ENCODE results near the gene CFAP97.
"Not testable (repeated sequence)": the region's sequence is repeated elsewhere in the genome, so short reads cannot be mapped to it uniquely, and the experiment has no call there.

Gene CFAP97

DNA sequence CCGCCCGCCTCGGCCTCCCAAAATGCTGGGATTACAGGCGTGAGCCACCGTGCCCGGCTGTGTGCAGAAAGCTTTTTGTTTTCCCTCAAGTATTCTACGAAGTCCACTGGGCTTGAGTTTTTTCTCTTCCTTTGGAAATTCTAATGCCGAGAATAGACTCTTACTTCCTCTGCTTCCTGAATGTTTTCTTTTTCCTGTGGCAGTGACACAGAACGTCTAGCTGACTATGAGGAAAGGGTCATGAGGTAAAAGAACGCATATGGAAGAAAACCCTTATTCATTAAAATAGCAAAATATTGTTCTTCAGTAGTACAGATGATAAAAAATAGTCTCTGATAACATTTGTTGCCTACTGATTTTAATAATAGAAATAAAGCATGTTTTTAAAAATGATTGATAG lies 65.6 kb downstream of the CFAP97 start:
- no peak for DNase-seq

DNA sequence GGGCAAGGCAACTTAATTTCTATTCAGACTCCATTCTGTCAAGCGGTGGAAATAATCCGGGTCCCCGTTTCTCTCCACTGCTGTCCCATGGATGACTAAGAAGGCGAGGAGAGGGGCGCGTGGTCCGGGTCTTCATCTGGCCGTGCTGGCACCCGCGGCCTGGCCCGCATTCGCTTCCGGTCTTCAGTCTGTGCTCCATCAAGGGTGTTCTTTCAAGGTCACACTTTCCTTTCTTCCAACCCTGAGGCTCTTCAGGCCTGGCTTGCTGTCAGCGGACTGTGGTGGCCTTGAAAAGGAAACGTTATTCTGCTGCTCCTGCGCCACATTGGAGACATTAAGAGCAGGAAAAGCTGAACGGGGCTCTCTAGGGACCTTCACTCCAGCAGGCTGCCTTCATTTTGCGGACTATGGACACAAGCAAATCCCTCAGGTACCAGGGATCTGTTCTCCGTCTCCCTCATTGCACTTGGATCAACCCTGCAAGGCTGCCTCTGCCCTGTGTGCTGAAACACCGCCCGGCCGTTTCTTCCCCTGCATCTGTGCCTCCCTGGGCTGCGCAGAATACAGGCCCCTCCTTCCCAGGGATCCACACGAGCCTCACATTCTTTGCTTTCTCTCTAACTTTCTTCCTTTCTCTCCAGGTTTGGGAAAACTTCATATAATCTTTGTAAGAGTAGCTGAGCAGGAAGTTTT lies 66.4 kb downstream of the CFAP97 start:
- no peak for DNase-seq

DNA sequence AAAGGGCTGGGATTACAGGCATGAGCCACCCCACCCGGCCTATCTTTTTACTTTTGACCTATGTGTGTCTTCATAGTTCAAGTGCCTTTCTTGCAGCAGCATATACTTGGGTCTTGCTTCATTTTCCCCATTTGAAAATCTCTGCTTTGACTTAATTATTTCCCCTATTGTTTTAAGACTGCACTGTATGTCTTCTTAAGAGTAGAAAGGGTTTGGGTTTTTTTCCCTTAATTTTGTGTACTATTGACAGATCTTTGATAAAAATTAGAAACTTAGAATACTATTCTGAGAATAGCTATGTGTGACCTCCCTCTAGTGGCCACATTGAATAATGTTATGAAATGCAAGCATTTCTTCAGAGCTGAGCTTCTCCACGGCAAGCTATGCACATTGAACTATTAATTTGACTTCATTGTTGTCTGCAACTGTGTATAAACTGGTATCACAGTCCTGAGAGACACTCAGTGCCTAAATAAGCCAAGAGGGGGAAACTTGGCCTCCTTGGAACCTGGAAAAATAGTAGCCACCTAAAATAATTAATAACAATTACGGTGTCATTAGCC lies 69.4 kb downstream of the CFAP97 start:
- no peak for DNase-seq

DNA sequence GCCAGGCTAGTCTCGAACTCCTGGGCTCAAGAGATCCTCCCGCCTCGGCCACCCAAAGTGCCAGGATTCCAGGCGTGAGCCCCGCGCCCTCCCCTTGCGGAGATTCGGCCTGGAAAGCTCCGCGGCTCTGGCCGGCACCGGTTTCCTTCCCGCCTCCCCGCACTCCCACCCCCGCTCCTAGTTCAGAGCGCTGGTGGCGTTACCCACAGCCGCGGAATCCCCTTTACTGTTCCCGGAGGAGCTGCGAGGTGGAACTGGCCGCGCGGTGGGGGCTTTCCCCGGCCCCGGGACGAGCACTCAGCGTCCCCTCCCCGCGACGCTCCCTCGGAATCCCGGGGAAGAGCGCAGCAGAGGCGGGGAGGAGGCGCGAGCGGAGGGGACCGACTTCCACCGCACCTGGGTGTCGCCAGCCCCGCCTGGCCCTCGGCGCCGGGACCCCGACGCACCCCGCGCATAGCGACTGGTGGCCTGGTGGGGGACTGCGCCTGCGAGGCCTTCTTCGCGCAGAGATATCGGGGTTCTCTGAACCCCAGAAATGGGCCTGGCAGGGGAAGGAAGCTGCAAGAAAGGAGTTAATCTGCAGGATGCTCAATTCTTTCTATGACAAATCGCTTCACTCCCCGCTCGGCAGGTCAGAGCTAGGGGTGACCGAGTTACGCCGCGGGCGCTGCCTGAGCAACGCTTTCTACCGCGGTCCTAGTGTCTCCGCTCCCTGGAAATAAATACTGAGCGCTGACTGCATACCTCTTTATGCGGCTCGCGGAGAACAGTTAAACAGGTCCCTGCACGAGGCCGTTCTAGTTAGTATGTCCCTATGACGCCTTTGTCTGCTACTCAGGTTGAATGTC lies 75.3 kb downstream of the CFAP97 start:
- DNase-seq, result peak; percentile 70

DNA sequence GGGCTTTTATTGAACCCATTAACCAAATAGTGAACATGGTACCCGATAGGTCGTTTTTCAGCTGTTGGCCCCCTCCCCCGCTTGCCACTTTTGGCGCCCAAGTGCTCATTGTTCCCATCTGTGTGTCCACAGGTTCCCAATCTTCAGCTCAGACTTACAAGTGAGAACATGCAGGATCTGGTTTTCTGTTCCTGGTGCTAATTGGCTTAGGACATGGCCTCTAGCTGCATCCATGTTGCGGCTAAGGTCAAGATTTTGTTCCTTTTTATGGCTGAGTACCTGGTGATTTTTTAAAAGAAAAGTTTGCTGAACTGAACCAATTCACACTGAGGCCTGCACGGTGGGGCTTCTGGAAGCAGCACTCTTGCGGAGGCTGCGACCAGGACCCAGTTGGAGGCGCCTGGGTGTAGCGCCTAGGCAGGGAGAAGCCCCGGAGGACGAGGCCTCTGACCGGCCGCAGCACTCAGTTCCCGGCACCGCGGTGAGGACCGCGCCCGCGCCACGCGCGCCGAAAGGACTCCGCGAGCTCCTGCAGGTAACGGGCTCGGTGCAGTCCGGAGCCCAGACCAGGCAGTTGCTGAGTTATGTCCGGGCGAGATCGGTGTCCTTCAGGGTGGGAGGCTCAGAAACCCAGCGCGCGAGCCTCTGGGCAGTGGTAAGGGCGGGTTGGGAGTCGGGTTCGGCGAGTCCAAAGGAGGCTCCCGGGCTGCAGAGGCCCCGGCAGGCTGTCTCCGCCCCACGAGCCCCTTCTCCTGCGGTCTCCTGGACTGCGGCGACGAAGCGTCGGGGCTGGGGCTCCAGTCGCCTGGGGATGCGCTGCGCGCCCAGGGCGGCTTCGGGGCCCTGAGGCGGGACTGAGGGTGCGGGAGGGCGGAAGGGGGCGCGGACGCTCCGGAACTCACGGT lies 76.5 kb downstream of the CFAP97 start:
- DNase-seq, result no peak

DNA sequence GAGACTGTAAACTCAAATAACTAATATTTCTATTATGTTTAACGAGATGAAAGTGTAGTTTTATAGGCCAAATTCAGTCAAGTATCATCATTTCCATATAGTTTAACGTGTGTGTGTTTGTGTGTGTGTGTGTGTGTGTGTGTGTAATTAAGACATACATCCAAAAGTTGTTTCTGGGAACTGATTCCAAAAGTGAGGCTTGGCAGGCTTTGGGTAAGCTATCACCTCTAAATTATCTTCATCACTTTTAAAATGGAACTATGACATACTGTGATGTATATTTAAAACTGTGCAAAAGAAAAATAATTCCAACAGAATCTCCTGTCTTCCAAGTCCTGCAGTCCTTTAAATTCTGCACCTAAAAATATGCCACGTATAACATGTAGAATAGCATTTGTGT lies 79.8 kb downstream of the CFAP97 start:
- DNase-seq, result no peak

DNA sequence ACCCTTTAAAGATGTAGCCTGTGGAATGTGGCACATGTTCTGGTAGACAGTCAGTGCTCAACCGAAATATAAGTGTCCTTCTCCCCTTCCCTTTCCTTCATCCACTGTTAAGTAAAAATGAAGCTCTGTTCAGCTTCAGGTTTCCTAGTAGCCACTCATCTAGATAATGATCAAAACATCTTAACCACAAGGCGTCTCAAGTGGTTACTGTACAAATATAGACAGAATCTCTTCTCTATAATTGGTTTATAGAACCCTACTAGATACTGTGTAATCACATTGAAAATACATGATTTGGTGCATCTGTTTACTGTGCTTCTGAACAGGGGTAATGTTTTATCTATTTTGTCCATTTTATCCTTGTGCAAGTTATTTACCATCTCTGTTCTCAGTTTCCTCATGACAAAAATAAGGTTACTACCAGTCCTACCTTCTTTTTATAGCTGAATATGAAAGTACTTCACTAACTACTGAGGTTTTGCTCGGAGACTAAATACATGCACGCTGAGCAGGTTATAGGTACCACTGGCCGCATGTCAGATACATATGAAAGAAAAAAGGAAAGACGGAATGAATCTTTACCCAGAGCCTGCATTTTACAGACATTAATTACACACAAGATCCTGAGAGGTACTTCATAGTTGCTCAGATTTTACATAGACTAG lies 81.0 kb downstream of the CFAP97 start:
- no peak for DNase-seq

DNA sequence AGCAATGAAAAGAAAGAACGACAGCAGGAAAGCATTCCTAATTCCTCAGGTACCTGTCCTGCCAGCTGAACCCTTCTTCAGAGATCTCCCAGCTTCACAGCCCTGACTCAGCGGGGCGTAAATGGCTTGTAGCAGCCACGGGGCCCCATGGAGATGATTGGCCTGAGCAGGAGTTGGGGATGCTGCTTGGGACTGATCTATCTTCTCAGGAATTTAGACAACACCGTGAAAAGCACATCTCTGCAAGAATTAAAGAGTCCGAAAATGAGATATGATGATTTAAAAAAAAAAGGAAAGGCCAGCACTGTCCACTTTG lies 83.2 kb downstream of the CFAP97 start:
- DNase-seq, result no peak

DNA sequence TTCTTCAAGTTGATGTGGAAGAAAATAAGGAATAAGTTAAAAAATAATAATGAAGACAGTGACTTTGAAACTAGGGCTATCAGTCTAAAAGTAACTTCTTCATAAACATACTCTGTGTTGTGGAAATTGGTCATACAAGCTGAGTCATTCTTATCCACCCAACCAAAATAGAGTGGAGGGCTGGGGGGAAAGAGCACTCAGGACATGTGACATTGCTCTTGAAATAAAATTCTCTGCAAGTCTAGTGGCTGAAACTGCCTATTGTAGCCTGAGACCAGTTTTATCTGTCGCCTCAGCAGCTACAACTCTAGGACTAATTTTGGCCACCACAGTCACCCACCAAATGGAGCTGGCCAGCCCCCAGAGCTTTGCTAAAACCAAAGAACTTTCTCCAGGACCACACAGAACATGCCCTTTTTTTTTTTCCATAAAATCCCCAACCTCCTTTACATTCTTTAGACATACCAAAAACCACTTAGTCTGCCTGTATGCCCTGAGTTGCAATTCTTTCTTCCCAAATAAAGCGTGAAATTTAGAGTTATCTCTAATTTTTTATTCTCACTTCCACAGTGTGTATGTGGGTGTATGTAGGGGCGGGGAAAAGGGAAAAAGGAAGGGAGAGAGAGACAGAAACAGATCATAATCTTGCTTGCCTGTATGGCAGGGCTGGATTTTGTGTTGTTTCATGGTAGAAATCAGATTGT lies 83.7 kb downstream of the CFAP97 start:
- DNase-seq, result no peak

DNA sequence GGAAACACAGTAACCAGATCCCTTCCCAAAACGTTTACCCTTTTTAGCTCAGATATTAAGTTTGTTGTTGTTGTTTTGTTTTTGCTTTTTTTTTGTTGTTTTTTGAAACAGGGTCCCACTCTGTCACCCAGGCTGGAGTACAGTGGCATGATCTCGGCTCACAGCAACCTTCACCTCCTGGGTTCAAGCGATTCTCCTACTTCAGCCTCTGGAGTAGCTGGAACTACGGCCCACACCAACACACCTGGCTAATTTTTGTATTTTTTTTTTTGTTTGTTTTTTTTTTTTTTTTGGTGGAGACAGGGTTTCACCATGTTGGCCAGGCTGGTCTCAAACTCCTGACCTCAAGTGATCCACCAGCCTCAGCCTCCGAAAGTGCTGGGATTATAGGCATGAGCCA lies 84.3 kb downstream of the CFAP97 start:
- DNase-seq, result not testable (repeated sequence)

DNA sequence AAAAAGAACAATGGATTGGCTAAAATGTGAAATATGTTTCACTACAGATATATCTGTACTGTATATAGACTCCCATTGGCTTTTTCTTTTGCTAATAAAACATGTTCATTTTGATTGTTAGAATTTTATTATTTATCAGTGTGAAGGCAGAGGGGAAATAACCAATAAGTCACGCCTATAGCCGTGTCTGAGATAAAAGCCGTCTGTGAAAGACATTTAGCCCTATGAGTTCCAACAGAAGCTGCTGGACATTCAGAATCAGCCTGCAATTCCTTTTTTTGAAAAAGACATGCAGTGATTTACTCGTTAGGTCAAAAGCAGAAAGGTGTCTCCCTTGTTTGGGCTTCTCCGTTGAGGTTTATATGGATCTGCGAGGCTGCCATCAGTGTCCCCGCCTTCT lies 84.9 kb downstream of the CFAP97 start:
- DNase-seq, result no peak

DNA sequence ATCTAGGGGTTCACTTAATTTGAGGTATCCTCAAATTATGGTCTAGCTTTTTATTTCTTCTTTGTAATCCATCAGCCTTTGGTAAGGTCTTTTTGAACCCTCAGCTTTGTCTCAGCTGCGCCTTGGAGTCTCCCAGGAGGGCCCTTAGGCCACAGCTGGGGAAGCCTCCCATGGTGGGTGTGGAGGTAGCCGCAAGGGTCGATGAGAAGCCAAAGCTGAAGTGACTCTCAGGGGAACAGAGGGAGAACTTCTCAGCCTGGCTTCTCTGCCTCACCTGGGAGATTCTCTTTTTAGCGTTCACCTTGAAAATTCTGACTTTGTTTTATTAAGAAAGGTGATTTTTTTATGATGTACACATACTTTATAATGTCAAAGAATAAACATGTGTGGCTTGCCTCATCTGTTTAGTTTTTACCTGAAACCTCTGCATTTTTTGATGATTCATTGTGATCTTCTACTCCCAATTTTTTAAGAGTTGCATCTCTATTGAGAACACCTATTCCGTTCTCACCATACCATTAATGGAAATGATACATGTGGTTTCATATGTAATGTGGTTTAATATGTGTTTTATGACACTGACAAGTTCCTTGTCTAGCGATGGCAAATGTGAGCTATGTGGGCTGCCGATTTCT lies 86.4 kb downstream of the CFAP97 start:
- DNase-seq, result no peak

DNA sequence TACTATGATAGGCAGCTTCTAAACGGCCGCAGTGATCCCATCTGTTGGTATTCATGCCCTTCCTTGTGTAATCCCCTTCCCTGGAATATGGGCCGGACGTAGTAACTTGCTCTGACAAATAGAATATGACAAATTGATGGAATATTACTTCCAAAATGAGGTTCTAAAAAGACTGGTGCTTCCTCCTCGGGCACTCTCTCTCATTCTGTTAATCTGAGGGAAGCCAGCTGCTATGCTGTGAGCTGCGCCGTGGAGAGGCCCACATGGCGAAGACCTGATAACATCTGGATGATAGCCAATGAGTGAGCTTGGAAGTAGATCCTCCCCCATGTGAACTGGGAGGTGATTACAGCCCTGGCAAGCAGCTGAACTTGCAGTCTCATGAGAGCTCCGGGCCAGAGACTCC lies 88.0 kb downstream of the CFAP97 start:
- DNase-seq, result no peak

DNA sequence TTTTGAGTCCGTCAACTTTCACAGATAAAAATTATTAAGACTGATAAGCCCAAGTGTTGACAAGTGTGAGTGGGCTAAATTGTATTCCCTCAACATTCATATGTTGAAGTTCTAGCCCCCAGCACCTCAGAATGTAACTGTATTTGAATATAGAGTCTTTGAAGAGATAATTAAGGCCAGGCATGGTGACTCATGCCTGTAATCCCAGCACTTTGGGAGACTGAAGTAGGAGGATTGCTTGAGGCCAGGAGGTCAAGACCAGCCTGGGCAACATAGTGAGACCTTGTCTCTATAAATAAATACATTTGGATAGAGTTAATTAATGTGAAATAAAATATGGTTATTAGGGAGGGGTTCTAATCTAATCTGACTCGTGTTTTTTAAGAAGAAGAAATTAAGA lies 90.5 kb downstream of the CFAP97 start:
- no peak for DNase-seq

DNA sequence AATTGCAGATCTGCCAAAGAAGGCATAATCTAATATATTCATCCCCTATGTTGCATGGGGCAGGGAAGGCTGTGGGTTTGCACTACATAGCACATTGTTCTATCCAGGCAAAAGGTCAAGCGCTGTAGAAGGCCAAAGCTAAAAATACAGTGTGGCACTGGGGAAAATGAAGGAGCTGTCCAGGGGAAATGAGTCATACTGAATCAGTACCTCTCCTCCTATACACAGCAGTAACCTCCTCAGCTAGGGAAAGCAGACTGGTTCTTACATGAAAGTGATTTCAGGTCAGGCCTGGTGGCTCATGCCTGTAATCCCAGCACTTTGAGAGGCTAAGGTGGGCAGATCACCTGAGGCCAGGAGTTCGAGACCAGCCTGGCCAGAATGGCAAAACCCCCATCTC lies 91.7 kb downstream of the CFAP97 start:
- DNase-seq, result no peak

DNA sequence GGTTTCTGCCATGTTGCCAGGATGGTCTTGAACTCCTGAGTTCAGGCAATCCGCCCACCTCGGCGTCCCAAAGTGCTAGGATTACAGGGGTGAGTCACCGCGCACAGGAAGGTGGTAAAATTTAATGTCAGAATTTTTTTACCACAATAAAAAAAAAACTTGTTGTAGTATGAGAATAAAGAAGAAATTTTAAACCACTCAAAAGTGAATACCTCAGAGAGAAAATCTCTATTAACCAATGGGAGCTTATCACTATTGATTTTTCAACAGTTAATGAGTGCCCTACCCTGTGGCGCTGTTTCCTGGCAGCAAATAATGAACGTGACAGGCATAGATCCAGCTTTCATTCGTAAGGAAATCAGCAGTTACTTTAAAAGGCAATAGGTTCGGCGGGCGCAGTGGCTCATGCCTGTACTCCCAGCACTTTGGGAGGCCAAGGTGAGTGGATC lies 93.4 kb downstream of the CFAP97 start:
- DNase-seq, result no peak

DNA sequence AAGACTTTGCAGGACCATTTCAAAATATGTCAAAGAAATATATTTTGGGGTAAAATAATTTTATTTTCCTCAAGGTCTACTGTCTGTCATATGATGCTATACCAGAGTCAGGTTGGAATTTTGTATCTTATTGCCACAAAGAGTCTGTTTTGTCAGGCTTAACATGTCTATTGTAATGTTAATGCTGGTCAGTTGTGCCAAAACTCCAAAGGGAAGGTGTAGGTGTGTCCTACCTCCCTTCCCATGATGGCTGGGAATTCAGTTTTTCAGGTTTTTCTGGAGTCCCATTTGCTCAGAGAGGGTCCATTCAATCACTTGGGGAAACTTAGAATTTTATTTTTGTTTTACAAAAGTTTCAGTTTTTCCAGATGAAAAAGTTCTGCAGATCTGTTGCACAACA lies 94.1 kb downstream of the CFAP97 start:
- DNase-seq, result no peak
